Heart right ventricle (tissue), 16 donors: ENCODE data around the gene ACP3. TPM values are rescaled to one million over a fixed set of nuclear protein-coding genes. Genes with fewer than 3 reads are reported as not detected.
A peak's percentile ranks its signal among the peaks of the same experiment; 100 is the strongest.

ENCODE experiments used
- ATAC-seq, 8 donors: fragments of 200-7000 bp; cut with Tn5 transposase; one replicate each; pipeline ENCODE4 v1.9.1; 2020; ENCODE audit warnings: mild to moderate bottlenecking in 8 of 8, moderate library complexity in 8 of 8, moderate number of reproducible peaks in 1 of 8
- DNase-seq, 2 donors: peaks; one replicate each; pipeline ENCODE4 v3.0.0-alpha.2; 2020
- H3K27ac ChIP-seq, 10 donors: fragments of 200-600 bp; sonication (generic) in 2 of 10; one replicate each; pipeline versions ENCODE4 v1.5.0 to v1.8.0; 2020 to 2022; ENCODE audit warnings: mild to moderate bottlenecking in 3 of 10
- H3K27me3 ChIP-seq, 7 donors: fragments of 200-600 bp; one replicate each; pipeline ENCODE4 v1.8.0; 2021 to 2022; ENCODE audit warnings: mild to moderate bottlenecking in 2 of 7
- H3K36me3 ChIP-seq, 9 donors: fragments of 200-600 bp; sonication (generic) in 1 of 9; one replicate each; pipeline versions ENCODE4 v1.5.0 to v1.8.0; 2020 to 2022; ENCODE audit warnings: mild to moderate bottlenecking in 2 of 9
- H3K4me1 ChIP-seq, 9 donors: fragments of 200-600 bp; sonication (generic) in 1 of 9; one replicate each; pipeline versions ENCODE4 v1.5.0 to v1.8.0; 2020 to 2022; ENCODE audit warnings: mild to moderate bottlenecking in 4 of 9
- H3K4me3 ChIP-seq, 10 donors: fragments of 200-600 bp; sonication (generic) in 2 of 10; one replicate each; pipeline versions ENCODE4 v1.5.0 to v1.8.0; 2020 to 2022; ENCODE audit warnings: mild to moderate bottlenecking in 7 of 10, moderate library complexity in 2 of 10
- H3K9me3 ChIP-seq, 11 donors: fragments of 200-600 bp in 10 of 11; sonication (generic) in 2 of 11; one replicate each; pipeline versions ENCODE4 v1.5.0 to v1.8.0; 2013 to 2022; ENCODE audit warnings: mild to moderate bottlenecking in 2 of 11, control low read depth in 1 of 11, moderate library complexity in 1 of 11
- CTCF ChIP-seq, 9 donors: fragments of 200-600 bp; sonication (generic) in 2 of 9; IDR thresholded peaks; one replicate each; pipeline versions ENCODE4 v1.5.0 to v1.8.0; 2021 to 2022; ENCODE audit warnings: antibody characterized with exemption in 9 of 9, mild to moderate bottlenecking in 5 of 9, moderate library complexity in 1 of 9
- WGBS, 2 donors: extraction: QIAGEN DNeasy Blood & Tissue Kit; methylation state at CpG; one replicate each; pipeline ENCODE4 v1.1.7; 2013; ENCODE audit warnings: inconsistent platforms in 1 of 2; 5-methylcytosine and 5-hydroxymethylcytosine counted together
- intact Hi-C, 10 donors: fragments of 100-400 bp; cut with DNase I; formaldehyde crosslinking; loops; one replicate each; pipeline versions ENCODE4 v1.11.1 to v1.14.2; 2022
- polyA plus RNA-seq, 2 donors: library from polyadenylated mRNA; stranded (reverse); fragments of 200-250 nt; gene quantifications; one replicate each; pipeline ENCODE4 v1.2.3, GENCODE V29; 2013
- total RNA-seq, 10 donors: library from RNA; stranded (reverse); fragmentation: NEBNext Ultra II Directional in 3 of 10; extraction: Animal tissue kit (Norgen Biotek cat#: 25700) in 3 of 10; gene quantifications; one replicate each; pipeline versions ENCODE4 v1.2.1 to v1.2.4, GENCODE V29; 2021 to 2023
- donor health status: Arrhythmogenic right ventricular cardiomyopathy.
- donor health status: ischemic (EF 13 %, LVEDD 7.1; RV severe dilation, severe dysfunction).
- donor health status: healthy with polysubstance abuse.
- donor health status: DM: no; HTN: yes; CAD: no.
- donor health status: DM: no; HTN: no; CAD: no.
- donor health status: ischemic (EF 25% LVEDD 6.9; RV normal size, moderate dysfunction).
- donor health status: ischemic (EF 25% LVEDD 5.7; RV mildly dilated, moderate dysfunction).
- donor health status: healthy.
- donor health status: DM: yes; HTN: yes; CAD: no.
- donor health status: Ischemic cardiomyopathy.
- donor health status: ischemic (EF 35%, LVEDD 5.7; RV mildly dilated, moderate dysfunction).
- donor health status: nonischemic (EF 11% LVEDD 7.7; RV severe dilation, severe dysfunction).
- donor health status: DM: yes; HTN: yes; CAD: no.
- donor health status: PGD.
- donor health status: ischemic (EF 29% LVEDD 5.4; RV normal size, mild dysfunction).
- donor health status: nonischemic (EF 23%, LVEDD 6.1; RV moderate dilation, normal function).

The ACP3 gene
- total and polyA plus RNA-seq, 12 donors: 0.09 to 3.3 (median 0.73) TPM; not detected in 2

GRCh38 chr3:132399054-132399929, 82.1 kb downstream of the ACP3 start:
- intact Hi-C loops: loop anchor here (2.0 to 10.0 kb wide), 7 partner anchors 42 to 364 kb away; partner anchors contain the start of gene CPNE4 (in 1 of the 10)
- no peaks in the 10 kb centered on the region for H3K9me3 ChIP-seq
- H3K27me3 ChIP-seq: no peaks in the 10 kb centered on the region
- H3K4me1 ChIP-seq: peaks cover 0 to 2% (median 0%) of the 10 kb centered on the region in 9 donors
- 65 to 66% methylated on average over 5 of the region's 5 CpGs for WGBS, 2 donors
- peak in 3 of 8 donors; percentile 61 to 79 (median 63) for ATAC-seq
- H3K36me3 ChIP-seq: no peaks in the 10 kb centered on the region
- DNase-seq: peak in 1 of 2 donors; percentile 20
- no peak overlapping the region for H3K4me3 ChIP-seq
- peak; percentile 58 to 82 (median 77) for TF ChIP-seq CTCF (IDR thresholded peaks at IDR 0.05)
- no peak overlapping the region for H3K27ac ChIP-seq

GRCh38 chr3:132401255-132401654, 84.0 kb downstream of the ACP3 start:
- 90 to 91% methylated on average over 13 of the region's 13 CpGs for WGBS, 2 donors
- Histone ChIP-seq H3K27ac (no peak overlapping the region), H3K9me3 (no peaks in the 10 kb centered on the region), H3K36me3 (no peaks in the 10 kb centered on the region), H3K4me3 (no peak overlapping the region), H3K4me1 (peaks cover 0 to 21% (median 11%) of the 10 kb centered on the region in 9 donors), H3K27me3 (no peaks in the 10 kb centered on the region)
- DNase-seq: no peak
- no peak for ATAC-seq
- TF ChIP-seq CTCF (IDR thresholded peaks at IDR 0.05): no peak
- intact Hi-C loops: loop anchor here in 2 of 10 donors (5.0 to 10.0 kb wide), 2 partner anchors 144 to 146 kb away; no protein-coding TSS in a partner anchor

- intact Hi-C loops: loop anchor here in 2 of 10 donors (5.0 to 10.0 kb wide), 2 partner anchors 147 to 149 kb away; no protein-coding TSS in a partner anchor
- H3K27ac ChIP-seq: no peak overlapping the region
- H3K9me3 ChIP-seq: no peaks in the 10 kb centered on the region
- peaks cover 0 to 27% (median 11%) of the 10 kb centered on the region in 9 donors for H3K4me1 ChIP-seq
- TF ChIP-seq CTCF (IDR thresholded peaks at IDR 0.05): no peak
- WGBS, 2 donors: 66 to 74% methylated on average over 3 of the region's 3 CpGs
- H3K36me3 ChIP-seq: no peaks in the 10 kb centered on the region
- H3K4me3 ChIP-seq: no peak overlapping the region
- DNase-seq (no peak), ATAC-seq (no peak)
- H3K27me3 ChIP-seq: no peaks in the 10 kb centered on the region
Measured at GRCh38 chr3:132404276-132404675, 87.1 kb downstream of the ACP3 start.

GRCh38 chr3:132405188-132405587, 88.0 kb downstream of the ACP3 start:
- intact Hi-C loops: loop anchor here in 1 of 10 donors (10.0 kb wide), 1 partner anchor 150 kb away; no protein-coding TSS in a partner anchor
- 39 to 50% methylated on average over 1 of the region's 1 CpG for WGBS, 2 donors
- no peak for TF ChIP-seq CTCF (IDR thresholded peaks at IDR 0.05)
- DNase-seq (no peak), ATAC-seq (peak in 6 of 8 donors; percentile 38 to 58 (median 49))
- H3K9me3 ChIP-seq: no peaks in the 10 kb centered on the region
- H3K36me3 ChIP-seq: no peaks in the 10 kb centered on the region
- H3K4me1 ChIP-seq: peaks cover 0 to 27% (median 11%) of the 10 kb centered on the region in 9 donors
- no peaks in the 10 kb centered on the region for H3K27me3 ChIP-seq
- no peak overlapping the region for H3K4me3 ChIP-seq
- H3K27ac ChIP-seq: peak overlapping the region in 1 of 10 donors; percentile 8
